ENCODE data around the gene NAT16. TPM values are rescaled to one million over a fixed set of nuclear protein-coding genes. Genes with fewer than 3 reads are reported as not detected.

Gene NAT16
- total RNA-seq, 1 donor from 2014 or later: not detected

DNA sequence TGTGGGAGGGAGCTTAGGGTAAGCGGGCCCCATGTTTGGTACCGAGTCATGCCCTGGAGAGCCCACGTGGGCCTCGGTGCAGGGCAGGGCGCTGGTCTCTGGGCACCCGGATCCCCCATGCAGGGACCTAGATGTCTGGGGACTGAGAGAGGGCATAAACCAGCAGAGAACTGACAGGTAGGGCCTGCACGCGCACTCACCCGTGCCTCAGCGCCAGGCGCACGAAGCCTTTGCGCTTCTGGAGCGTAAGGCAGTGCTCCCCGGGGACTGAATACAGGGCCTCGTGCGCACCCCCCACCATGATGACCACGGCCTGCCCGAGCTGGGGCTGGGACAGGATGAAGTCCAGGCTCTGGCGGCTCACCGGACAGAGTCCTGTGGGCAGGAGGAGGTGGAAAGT, 17.9 kb upstream of the NAT16 start:
- TF ChIP-seq, protein P1, sequence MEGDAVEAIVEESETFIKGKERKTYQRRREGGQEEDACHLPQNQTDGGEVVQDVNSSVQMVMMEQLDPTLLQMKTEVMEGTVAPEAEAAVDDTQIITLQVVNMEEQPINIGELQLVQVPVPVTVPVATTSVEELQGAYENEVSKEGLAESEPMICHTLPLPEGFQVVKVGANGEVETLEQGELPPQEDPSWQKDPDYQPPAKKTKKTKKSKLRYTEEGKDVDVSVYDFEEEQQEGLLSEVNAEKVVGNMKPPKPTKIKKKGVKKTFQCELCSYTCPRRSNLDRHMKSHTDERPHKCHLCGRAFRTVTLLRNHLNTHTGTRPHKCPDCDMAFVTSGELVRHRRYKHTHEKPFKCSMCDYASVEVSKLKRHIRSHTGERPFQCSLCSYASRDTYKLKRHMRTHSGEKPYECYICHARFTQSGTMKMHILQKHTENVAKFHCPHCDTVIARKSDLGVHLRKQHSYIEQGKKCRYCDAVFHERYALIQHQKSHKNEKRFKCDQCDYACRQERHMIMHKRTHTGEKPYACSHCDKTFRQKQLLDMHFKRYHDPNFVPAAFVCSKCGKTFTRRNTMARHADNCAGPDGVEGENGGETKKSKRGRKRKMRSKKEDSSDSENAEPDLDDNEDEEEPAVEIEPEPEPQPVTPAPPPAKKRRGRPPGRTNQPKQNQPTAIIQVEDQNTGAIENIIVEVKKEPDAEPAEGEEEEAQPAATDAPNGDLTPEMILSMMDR (IDR thresholded peaks at IDR 0.05): no peak
- DNase-seq (ENCODE audit: low spot score): no peak
- H3K9me3 Mint-ChIP-seq (ENCODE audit: low read depth): no peaks in the 10 kb centered on the region
- peaks cover 3% of the 10 kb centered on the region for H3K4me1 Mint-ChIP-seq (ENCODE audit: low read depth)
- H3K27me3 Mint-ChIP-seq (ENCODE audit: low read depth): peaks cover 15% of the 10 kb centered on the region
- H3K27ac Mint-ChIP-seq (ENCODE audit: unreplicated experiment): no peak overlapping the region
- no peaks in the 10 kb centered on the region for H3K36me3 Mint-ChIP-seq (ENCODE audit: low read depth)
- no peak overlapping the region for H3K4me3 Mint-ChIP-seq (ENCODE audit: unreplicated experiment)

DNA sequence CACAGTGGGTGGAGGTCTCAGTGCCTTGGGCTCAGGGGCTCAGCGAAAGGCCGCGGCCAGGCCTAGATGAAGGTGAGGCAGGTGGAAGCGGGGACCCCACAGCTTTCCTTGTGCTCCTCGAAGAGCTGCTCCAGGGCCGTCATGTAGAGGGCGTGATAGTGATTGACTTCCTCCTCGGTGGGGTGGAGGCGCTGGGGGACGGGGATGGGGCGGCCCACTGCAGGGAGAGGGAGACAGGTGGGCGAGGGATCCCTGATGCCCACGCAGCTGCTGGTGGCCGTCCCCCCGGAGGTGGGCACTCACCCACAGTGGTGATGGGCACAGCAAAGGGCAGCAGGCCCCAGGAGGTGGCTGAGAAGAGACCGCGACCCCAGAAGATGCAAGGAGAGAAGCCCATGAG, 15.8 kb upstream of the NAT16 start:
- TF ChIP-seq, protein P1 (IDR thresholded peaks at IDR 0.05): no peak
- no peak overlapping the region for H3K27ac Mint-ChIP-seq (ENCODE audit: unreplicated experiment)
- no peaks in the 10 kb centered on the region for H3K9me3 Mint-ChIP-seq (ENCODE audit: low read depth)
- H3K27me3 Mint-ChIP-seq (ENCODE audit: low read depth): peaks cover 7% of the 10 kb centered on the region
- no peak overlapping the region for H3K4me3 Mint-ChIP-seq (ENCODE audit: unreplicated experiment)
- H3K36me3 Mint-ChIP-seq (ENCODE audit: low read depth): no peaks in the 10 kb centered on the region
- H3K4me1 Mint-ChIP-seq (ENCODE audit: low read depth): peaks cover 3% of the 10 kb centered on the region
- no peak for DNase-seq (ENCODE audit: low spot score)

DNA sequence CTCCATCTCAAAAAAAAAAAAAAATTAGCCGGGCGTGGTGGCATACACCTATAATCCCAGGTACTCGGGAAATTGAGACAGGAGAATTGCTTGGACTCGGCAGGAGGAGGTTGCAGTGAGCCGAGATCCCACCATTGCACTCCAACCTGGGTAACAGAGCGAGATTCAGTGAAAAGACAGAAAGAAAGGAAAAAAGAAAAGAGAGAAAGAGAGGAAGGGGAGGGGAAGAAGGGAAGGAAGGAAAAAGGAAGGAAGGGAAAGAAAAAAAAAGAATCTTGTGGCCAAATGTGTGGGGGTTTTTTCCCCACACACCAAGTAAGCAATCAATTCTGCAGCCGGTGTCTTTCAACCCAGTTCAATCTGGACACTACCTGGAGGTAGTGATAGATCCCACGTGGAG, 9.0 kb upstream of the NAT16 start:
- H3K4me1 Mint-ChIP-seq (ENCODE audit: low read depth): peaks cover 8% of the 10 kb centered on the region

DNA sequence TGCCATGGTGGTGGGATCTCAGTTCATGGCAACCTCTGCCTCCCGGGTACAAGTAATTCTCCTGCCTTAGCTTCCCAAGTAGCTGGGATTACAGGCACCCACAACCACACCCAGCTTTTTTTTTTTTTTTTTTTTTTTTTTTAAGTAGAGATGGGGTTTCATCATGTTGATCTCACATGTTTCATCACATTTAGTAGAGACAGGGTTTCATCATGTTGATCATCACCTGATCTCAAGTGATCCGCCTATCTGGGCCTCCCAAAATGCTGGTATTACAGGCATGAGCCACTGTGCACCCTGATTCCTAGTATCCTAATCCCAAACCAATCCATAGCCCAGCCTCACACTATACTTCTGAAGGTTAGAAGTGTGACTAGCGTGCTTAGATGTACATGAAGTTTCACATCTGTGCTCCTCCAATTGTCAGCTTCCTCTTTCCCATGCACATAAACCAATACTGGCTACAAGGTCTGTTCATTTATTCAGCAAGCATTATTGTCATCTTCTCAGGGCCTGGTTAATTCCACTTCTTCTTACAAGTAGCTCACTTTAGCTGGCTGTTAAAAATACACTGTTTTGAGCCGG, 6.8 kb upstream of the NAT16 start:
- TF ChIP-seq, protein P1 (IDR thresholded peaks at IDR 0.05): no peak
- no peaks in the 10 kb centered on the region for H3K27me3 Mint-ChIP-seq (ENCODE audit: low read depth)
- DNase-seq (ENCODE audit: low spot score): no peak
- H3K4me3 Mint-ChIP-seq (ENCODE audit: unreplicated experiment): no peak overlapping the region
- peaks cover 6% of the 10 kb centered on the region for H3K4me1 Mint-ChIP-seq (ENCODE audit: low read depth)
- no peak overlapping the region for H3K27ac Mint-ChIP-seq (ENCODE audit: unreplicated experiment)
- no peaks in the 10 kb centered on the region for H3K9me3 Mint-ChIP-seq (ENCODE audit: low read depth)
- no peaks in the 10 kb centered on the region for H3K36me3 Mint-ChIP-seq (ENCODE audit: low read depth)

More for the DNA sequence above, 9.0 kb upstream of the NAT16 start:
- Mint-ChIP-seq H3K4me3 (ENCODE audit: unreplicated experiment) (no peak overlapping the region), H3K27ac (ENCODE audit: unreplicated experiment) (no peak overlapping the region), H3K9me3 (ENCODE audit: low read depth) (no peaks in the 10 kb centered on the region), H3K36me3 (ENCODE audit: low read depth) (no peaks in the 10 kb centered on the region), H3K27me3 (ENCODE audit: low read depth) (no peaks in the 10 kb centered on the region)
- TF ChIP-seq, protein P1 (IDR thresholded peaks at IDR 0.05): no peak
- DNase-seq (ENCODE audit: low spot score): no peak

DNA sequence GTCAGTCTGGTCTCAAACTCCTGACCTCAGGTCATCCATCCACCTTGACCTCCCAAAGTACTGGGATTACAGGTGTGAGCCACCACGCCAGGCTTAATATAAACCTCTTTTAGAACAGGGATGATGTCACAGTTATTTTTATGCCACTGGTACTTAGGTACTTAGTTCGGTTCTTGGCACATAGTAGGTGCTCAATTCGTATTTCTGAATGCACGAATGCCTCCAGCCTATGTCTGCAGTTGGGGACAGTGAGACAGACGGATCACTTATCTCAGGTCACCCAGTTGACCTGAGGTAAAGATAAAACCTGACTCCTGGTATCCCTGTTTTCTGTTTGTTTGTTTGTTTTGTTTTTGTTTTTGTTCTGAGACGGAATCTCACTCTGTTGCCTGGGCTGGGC, 6.1 kb upstream of the NAT16 start:
- Mint-ChIP-seq H3K36me3 (ENCODE audit: low read depth) (no peaks in the 10 kb centered on the region), H3K9me3 (ENCODE audit: low read depth) (no peaks in the 10 kb centered on the region), H3K4me1 (ENCODE audit: low read depth) (peaks cover 6% of the 10 kb centered on the region), H3K27me3 (ENCODE audit: low read depth) (no peaks in the 10 kb centered on the region), H3K4me3 (ENCODE audit: unreplicated experiment) (no peak overlapping the region), H3K27ac (ENCODE audit: unreplicated experiment) (no peak overlapping the region)
- DNase-seq (ENCODE audit: low spot score): no peak
- TF ChIP-seq, protein P1 (IDR thresholded peaks at IDR 0.05): no peak
